ENCODE measurements around the gene DOK1. TPM values are rescaled to one million over a fixed set of nuclear protein-coding genes. Genes with fewer than 3 reads are reported as not detected.

The DOK1 gene
- total RNA-seq, 1 experiment from 2014 or later = 3.4 TPM

- Mint-ChIP-seq H3K27ac (ENCODE audit: low read depth, unreplicated experiment) (no peak overlapping the region), H3K4me1 (ENCODE audit: insufficient read depth, unreplicated experiment) (peaks cover 8% of the 10 kb centered on the region), H3K36me3 (ENCODE audit: insufficient read depth, unreplicated experiment) (no peaks in the 10 kb centered on the region), H3K9me3 (ENCODE audit: unreplicated experiment) (no peaks in the 10 kb centered on the region), H3K4me3 (ENCODE audit: unreplicated experiment) (no peak overlapping the region), H3K27me3 (ENCODE audit: insufficient read depth, unreplicated experiment) (no peaks in the 10 kb centered on the region)
- DNase-seq (ENCODE audit: unreplicated experiment) = no peak
- intact Hi-C loops (cut with micrococcal nuclease) = no loop called here
- POLR2A ChIA-PET = no interaction called here
- TF ChIP-seq CTCF (IDR thresholded peaks at IDR 0.05; ENCODE audit: unreplicated experiment) = no peak
- CTCF ChIA-PET = interaction anchor here (1.9 kb wide), 1 partner anchor 33 kb away, joined by 4 read pairs; no protein-coding TSS in a partner anchor
- BruUV-seq (replicated peaks) = no TSS peak
Measured at GRCh38 chr2:74555610-74556103, 1.1 kb downstream of the DOK1 start.

GRCh38 chr2:74556159-74556558 lies 1.6 kb downstream of the DOK1 start:
- intact Hi-C loops (cut with micrococcal nuclease) = no loop called here
- no peaks in the 10 kb centered on the region for H3K9me3 Mint-ChIP-seq (ENCODE audit: unreplicated experiment)
- no peaks in the 10 kb centered on the region for H3K36me3 Mint-ChIP-seq (ENCODE audit: insufficient read depth, unreplicated experiment)
- TF ChIP-seq CTCF (IDR thresholded peaks at IDR 0.05; ENCODE audit: unreplicated experiment) = no peak
- ChIA-PET CTCF (interaction anchor here (1.9 kb wide), 1 partner anchor 33 kb away, joined by 4 read pairs; no protein-coding TSS in a partner anchor), POLR2A (no interaction called here)
- DNase-seq (ENCODE audit: unreplicated experiment) = no peak
- no TSS peak for BruUV-seq (replicated peaks)
- H3K4me1 Mint-ChIP-seq (ENCODE audit: insufficient read depth, unreplicated experiment) = peaks cover 10% of the 10 kb centered on the region
- H3K4me3 Mint-ChIP-seq (ENCODE audit: unreplicated experiment) = no peak overlapping the region
- no peak overlapping the region for H3K27ac Mint-ChIP-seq (ENCODE audit: low read depth, unreplicated experiment)
- H3K27me3 Mint-ChIP-seq (ENCODE audit: insufficient read depth, unreplicated experiment) = no peaks in the 10 kb centered on the region

GRCh38 chr2:74556831-74557370 lies 2.4 kb downstream of the DOK1 start:
- intact Hi-C loops (cut with micrococcal nuclease) = no loop called here
- Mint-ChIP-seq H3K27me3 (ENCODE audit: insufficient read depth, unreplicated experiment) (no peaks in the 10 kb centered on the region), H3K4me3 (ENCODE audit: unreplicated experiment) (no peak overlapping the region), H3K9me3 (ENCODE audit: unreplicated experiment) (no peaks in the 10 kb centered on the region), H3K27ac (ENCODE audit: low read depth, unreplicated experiment) (no peak overlapping the region), H3K4me1 (ENCODE audit: insufficient read depth, unreplicated experiment) (peaks cover 17% of the 10 kb centered on the region), H3K36me3 (ENCODE audit: insufficient read depth, unreplicated experiment) (no peaks in the 10 kb centered on the region)
- BruUV-seq (replicated peaks) = no TSS peak
- no peak for TF ChIP-seq CTCF (IDR thresholded peaks at IDR 0.05; ENCODE audit: unreplicated experiment)
- DNase-seq (ENCODE audit: unreplicated experiment) = no peak
- ChIA-PET CTCF (interaction anchor here (1.5 to 1.9 kb wide), 4 partner anchors 11 to 74 kb away, joined by 3 to 6 read pairs (median 4); partner anchors contain the start of genes CCDC142 and TTC31), POLR2A (no interaction called here)

GRCh38 chr2:74558284-74559230 lies 4.0 kb downstream of the DOK1 start:
- Mint-ChIP-seq H3K27ac (ENCODE audit: low read depth, unreplicated experiment) (no peak overlapping the region), H3K9me3 (ENCODE audit: unreplicated experiment) (no peaks in the 10 kb centered on the region), H3K27me3 (ENCODE audit: insufficient read depth, unreplicated experiment) (no peaks in the 10 kb centered on the region), H3K4me3 (ENCODE audit: unreplicated experiment) (no peak overlapping the region), H3K36me3 (ENCODE audit: insufficient read depth, unreplicated experiment) (no peaks in the 10 kb centered on the region), H3K4me1 (ENCODE audit: insufficient read depth, unreplicated experiment) (peaks cover 27% of the 10 kb centered on the region)
- no TSS peak for BruUV-seq (replicated peaks)
- CTCF ChIA-PET = interaction anchor here (0.8 to 1.8 kb wide), 6 partner anchors 9 to 76 kb away, joined by 3 to 6 read pairs (median 4); partner anchors contain the start of genes CCDC142 and TTC31
- TF ChIP-seq CTCF (IDR thresholded peaks at IDR 0.05; ENCODE audit: unreplicated experiment) = no peak
- no peak for DNase-seq (ENCODE audit: unreplicated experiment)
- intact Hi-C loops (cut with micrococcal nuclease) = no loop called here
- POLR2A ChIA-PET = interaction anchor here (1.3 to 2.9 kb wide), 2 partner anchors 9 to 29 kb away, joined by 5 to 8 read pairs; partner anchors contain the start of genes AUP1 and HTRA2
